HCT116 (cell line): Measurements from ENCODE around the gene TAF15.

ENCODE experiments used
- EZH2 ChIP-seq: fragments of 200-600 bp; sonication (generic); IDR thresholded peaks from 2 replicates; pipeline ENCODE4 v1.6.1; 2017; ENCODE audit warnings: antibody characterized with exemption, mixed run types
- EZH2phosphoT487 ChIP-seq: fragments of 200-600 bp; IDR thresholded peaks from 2 replicates; pipeline ENCODE4 v1.6.1; 2018; ENCODE audit warnings: antibody characterized with exemption, borderline replicate concordance
- JUND ChIP-seq: IDR thresholded peaks from 2 replicates; pipeline ENCODE4 v1.6.1; 2012
- POLR2A ChIP-seq: IDR thresholded peaks from 2 replicates; pipeline ENCODE4 v1.7.0; 2011; ENCODE audit warnings: borderline replicate concordance; ENCODE audit not compliant: insufficient read depth, insufficient read length; ENCODE audit errors: extremely low read depth
- POLR2AphosphoS5 ChIP-seq: IDR thresholded peaks from 2 replicates; pipeline ENCODE4 v1.6.1; 2011; ENCODE audit warnings: mild to moderate bottlenecking, low read depth, low read length, moderate library complexity
- RAD21 ChIP-seq: IDR thresholded peaks from 2 replicates; pipeline ENCODE4 v1.6.1; 2012; ENCODE audit warnings: low read depth, mild to moderate bottlenecking
- REST ChIP-seq: IDR thresholded peaks from 2 replicates; pipeline ENCODE4 v1.6.1; 2012; ENCODE audit warnings: low read depth
- SP1 ChIP-seq: IDR thresholded peaks from 2 replicates; pipeline ENCODE4 v1.6.1; 2012; ENCODE audit warnings: low read depth
- TCF7L2 ChIP-seq: IDR thresholded peaks from 2 replicates; pipeline ENCODE4 v1.7.0; 2011; ENCODE audit warnings: borderline replicate concordance, inconsistent platforms; ENCODE audit not compliant: insufficient read depth, insufficient read length; ENCODE audit errors: extremely low read depth
- YY1 ChIP-seq: IDR thresholded peaks from 2 replicates; pipeline ENCODE4 v1.6.1; 2011; ENCODE audit warnings: low read length, low read depth, moderate library complexity, mild to moderate bottlenecking; ENCODE audit not compliant: insufficient replicate concordance; ENCODE audit errors: extremely low read depth
- ZBTB33 ChIP-seq: IDR thresholded peaks from 2 replicates; pipeline ENCODE4 v1.6.1; 2011; ENCODE audit warnings: mild to moderate bottlenecking, low read length, moderate library complexity; ENCODE audit not compliant: insufficient replicate concordance; ENCODE audit errors: extremely low read depth
- ZNF274 ChIP-seq: fragments of 200-500 bp; sonication (Bioruptor generic); IDR thresholded peaks from 2 replicates; pipeline ENCODE4 v1.6.1; 2014; ENCODE audit warnings: mild to moderate bottlenecking, low read depth, low read length, inconsistent platforms
- TF ChIP-seq, protein P1 (sequence below), 3 experiments: fragments of 200-600 bp in 1 of 3; sonication (generic) in 1 of 3; IDR thresholded peaks in 2 of 3; conservative IDR thresholded peaks in 1 of 3; 2 replicates each; pipeline ENCODE4 v1.5.1; 2012 to 2017; ENCODE audit warnings: low read depth in 2 of 3, low read length in 2 of 3, antibody characterized with exemption in 1 of 3, borderline replicate concordance in 1 of 3, control low read depth in 1 of 3, mild to moderate bottlenecking in 1 of 3, mixed read lengths in 1 of 3, mixed run types in 1 of 3, moderate library complexity in 1 of 3; ENCODE audit not compliant: insufficient read depth in 1 of 3
- TF ChIP-seq, protein P2 (sequence below): IDR thresholded peaks from 2 replicates; pipeline ENCODE4 v1.6.1; 2012

DNA sequence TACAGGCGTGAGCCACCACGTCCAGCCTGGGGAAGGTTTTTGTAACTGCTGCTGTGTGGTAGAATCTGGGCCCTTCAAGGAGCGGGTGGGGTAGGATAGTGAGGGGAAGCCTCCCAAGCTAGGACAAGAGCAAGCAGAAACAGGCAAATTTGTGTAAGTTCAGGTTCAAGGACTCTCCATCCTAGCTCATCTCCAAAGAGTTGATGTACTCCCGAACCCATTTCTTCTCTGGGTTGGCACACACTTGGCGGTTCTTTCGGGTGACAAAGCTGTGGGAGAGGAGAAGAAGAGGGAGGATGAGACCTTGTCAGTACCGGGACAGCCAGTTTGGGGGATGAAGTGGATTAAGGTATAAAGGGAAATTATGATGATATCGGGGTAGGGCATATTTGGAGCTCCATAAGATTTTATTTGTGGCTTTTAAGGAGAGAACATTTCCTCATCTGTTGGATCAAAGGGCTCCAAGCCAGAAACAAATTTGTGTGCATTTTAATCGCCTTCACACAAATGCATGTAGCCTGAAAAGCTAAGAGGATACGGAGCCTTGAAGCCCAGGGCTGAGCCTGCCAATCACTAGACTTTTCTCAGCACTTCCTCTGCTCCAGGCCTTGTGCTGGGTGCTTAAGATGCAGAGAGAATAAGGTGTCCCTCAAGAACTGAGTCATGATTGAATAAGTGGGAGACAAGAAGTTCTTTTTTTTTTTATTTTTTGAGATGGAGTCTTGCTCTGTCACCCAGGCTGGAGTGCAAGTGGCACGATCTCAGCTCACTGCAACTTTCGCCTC lies 63.1 kb downstream of the TAF15 start:
- no peak for TF ChIP-seq POLR2A
- TF ChIP-seq, protein P1, sequence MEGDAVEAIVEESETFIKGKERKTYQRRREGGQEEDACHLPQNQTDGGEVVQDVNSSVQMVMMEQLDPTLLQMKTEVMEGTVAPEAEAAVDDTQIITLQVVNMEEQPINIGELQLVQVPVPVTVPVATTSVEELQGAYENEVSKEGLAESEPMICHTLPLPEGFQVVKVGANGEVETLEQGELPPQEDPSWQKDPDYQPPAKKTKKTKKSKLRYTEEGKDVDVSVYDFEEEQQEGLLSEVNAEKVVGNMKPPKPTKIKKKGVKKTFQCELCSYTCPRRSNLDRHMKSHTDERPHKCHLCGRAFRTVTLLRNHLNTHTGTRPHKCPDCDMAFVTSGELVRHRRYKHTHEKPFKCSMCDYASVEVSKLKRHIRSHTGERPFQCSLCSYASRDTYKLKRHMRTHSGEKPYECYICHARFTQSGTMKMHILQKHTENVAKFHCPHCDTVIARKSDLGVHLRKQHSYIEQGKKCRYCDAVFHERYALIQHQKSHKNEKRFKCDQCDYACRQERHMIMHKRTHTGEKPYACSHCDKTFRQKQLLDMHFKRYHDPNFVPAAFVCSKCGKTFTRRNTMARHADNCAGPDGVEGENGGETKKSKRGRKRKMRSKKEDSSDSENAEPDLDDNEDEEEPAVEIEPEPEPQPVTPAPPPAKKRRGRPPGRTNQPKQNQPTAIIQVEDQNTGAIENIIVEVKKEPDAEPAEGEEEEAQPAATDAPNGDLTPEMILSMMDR (IDR thresholded peaks at IDR 0.05 in 2 of 3, conservative IDR thresholded peaks at IDR 0.05 in 1 of 3; ENCODE audit: borderline replicate concordance in 1 of 3, insufficient read depth in 1 of 3, low read depth in 2 of 3, low read length in 2 of 3) = no peak
- TF ChIP-seq REST = no peak
- no peak for TF ChIP-seq RAD21
- no peak for TF ChIP-seq POLR2AphosphoS5
- TF ChIP-seq SP1 = no peak
- TF ChIP-seq EZH2 = no peak
- TF ChIP-seq, protein P2, sequence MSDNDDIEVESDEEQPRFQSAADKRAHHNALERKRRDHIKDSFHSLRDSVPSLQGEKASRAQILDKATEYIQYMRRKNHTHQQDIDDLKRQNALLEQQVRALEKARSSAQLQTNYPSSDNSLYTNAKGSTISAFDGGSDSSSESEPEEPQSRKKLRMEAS = no peak
- no peak for TF ChIP-seq ZNF274
- TF ChIP-seq TCF7L2 = no peak
- no peak for TF ChIP-seq JUND
- no peak for TF ChIP-seq ZBTB33
- TF ChIP-seq YY1 = no peak
- TF ChIP-seq EZH2phosphoT487 = no peak
